Measurements from ENCODE around the gene FOXB1.

FOXB1 gene

DNA sequence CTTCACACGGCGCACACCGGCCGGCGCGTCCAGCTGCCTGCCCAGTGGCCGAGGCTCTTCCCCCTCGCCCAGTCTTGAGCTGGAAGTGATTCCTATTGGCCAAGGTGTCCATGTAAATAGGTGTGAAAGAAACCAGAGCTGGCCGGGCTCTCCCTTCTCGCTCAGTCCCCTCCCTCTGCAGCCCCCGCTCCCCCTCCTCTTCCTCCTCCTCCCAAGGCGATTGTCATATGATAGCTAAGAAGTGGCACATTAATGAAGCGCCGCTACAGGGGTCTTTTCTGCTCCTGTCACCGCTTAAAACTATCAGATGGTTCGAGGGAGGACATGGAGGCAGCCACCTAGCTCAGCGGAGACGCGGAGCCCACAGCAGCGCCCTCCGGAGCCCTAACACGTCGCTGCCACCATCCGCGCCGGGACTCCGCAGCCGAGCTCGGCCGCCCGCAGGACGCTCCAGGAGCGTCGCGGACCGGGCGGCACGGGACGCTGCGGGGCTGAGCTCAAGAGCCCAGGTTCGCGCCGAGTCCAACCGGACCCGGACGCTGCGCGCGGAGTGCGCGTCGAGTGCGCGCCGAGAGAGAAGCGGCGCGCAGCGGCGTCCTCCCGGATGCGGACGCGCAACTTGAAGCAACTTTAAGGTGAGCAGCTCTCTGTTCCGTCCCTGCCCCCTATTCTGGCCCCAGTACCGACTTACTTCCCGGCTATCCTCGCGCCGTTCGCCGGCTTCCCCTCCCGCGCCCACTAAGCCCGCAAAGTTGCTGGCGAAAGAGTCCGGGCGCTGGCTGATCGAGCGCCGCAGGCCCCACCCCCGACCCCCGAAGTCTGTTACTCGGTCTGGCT is at the start of gene FOXB1:
TSS of gene FOXB1 (plus strand) at position 303 of the 837 bp plus-strand sequence. CDS start 653 bp downstream, outside the sequence.
- DNase-seq (ENCODE audit: low read depth, low spot score) = no peak

DNA sequence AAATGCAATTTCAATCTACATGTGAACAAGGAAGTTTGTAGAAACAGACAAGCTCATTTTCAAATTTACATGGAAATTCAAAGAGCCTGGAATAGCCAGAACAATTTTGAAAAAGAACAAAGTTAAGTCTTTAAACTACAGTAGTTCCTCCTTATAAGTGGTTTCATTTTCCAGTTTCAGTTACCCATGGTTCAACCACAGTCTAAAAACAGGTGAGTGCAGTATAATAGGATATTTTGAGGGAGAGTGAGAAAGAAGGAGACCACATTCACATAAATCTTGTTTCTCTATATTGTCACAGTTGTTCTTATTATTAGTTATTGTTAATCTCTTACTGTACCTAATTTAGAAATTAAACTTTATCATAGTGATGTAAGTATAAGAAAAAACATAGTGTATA is 45.8 kb upstream of the FOXB1 start:
- DNase-seq (ENCODE audit: low read depth, low spot score) = no peak

DNA sequence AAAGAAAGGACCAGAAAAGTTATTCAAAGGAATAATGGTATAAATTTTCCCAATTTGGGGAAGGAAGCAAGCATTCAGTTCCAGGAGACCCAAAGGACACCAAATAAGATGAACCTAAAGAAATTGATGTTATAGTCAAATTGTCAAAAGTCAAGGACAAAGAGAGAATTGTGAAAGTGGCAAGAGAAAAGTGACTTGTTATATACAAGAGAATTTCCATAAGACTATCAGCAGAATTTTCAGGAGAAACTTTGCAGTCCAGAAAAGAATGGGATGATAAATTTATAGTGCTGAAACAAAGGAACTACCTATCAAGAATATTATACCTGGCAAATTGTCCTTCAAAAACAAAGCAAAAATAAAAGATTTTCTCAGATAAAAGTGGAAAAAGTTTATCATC is 43.8 kb upstream of the FOXB1 start:
- no peak for DNase-seq (ENCODE audit: low read depth, low spot score)

DNA sequence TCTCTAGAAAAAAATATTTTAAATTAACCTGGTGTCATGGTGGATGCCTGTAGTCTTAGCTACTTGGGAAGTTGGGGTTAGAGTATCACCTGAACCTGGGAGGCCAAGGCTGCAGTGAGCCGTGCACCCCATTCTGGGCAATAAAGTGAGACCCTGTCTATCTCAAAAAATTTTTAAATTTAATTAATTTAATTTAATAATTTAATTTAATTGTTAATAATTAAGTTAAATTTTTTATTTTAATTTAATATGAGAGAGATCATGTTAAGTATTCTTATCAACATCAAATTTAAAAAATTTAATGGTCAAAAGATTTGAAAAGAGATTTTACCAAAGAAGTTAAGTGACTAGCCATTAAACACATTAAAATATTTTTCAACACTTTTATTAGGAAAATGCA is 40.8 kb upstream of the FOXB1 start:
- no peak for DNase-seq (ENCODE audit: low read depth, low spot score)

DNA sequence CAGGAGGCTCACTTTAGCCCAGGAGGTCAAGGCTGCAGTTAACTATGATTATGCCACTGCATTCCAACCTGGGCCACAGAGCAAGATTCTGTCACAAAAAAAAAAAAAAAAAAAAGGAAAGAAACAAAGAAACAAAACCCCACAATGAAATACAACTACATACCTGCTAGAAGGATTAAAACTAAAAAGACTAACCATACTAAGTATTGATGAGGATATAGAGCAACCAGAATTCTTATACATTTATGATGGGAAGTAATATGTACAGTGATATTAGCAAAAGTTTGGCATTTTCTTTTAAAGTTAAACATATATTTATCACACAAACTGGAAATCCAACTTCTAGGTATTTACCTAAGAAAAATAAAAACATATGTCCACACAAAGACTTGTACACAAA is 40.2 kb upstream of the FOXB1 start:
- DNase-seq (ENCODE audit: low read depth, low spot score) = no peak

DNA sequence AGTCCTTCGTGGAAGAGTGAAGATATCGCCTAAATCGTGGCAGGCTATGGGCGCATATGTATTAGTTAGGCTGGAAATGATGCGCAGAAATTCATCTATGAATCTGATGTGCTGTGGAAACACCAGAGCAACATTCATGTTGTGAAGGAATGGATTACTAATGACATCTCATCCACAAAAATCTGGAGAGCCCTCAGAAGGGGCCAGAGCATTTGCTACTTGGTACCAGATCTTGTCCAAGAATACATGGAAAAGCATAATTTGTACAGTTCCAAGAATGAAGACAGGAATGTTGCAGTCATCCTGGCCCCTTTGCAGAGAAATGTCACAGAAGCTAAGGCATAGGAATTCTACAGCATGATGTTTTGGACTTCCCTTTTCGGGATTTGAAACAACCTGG is 38.4 kb upstream of the FOXB1 start:
- DNase-seq (ENCODE audit: low read depth, low spot score) = no peak

DNA sequence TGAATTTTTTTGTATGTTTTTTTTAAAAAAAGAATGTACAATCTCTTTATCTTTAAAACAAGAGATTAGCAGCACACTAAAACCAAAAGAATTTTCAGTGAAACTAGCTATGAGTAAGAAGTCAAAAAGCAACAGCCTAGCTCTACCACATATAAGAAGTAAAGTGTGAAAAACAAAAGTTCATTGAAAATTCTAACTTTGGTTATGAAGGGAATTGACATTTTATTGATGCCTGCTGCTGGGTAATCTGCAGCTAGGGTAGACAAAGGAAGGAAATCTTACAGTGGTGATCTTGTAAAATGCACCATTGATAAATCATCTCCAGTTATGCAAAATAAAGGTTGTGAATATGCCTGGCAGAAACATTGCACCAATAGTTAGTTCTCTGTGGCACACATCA is 37.8 kb upstream of the FOXB1 start:
- no peak for DNase-seq (ENCODE audit: low read depth, low spot score)

DNA sequence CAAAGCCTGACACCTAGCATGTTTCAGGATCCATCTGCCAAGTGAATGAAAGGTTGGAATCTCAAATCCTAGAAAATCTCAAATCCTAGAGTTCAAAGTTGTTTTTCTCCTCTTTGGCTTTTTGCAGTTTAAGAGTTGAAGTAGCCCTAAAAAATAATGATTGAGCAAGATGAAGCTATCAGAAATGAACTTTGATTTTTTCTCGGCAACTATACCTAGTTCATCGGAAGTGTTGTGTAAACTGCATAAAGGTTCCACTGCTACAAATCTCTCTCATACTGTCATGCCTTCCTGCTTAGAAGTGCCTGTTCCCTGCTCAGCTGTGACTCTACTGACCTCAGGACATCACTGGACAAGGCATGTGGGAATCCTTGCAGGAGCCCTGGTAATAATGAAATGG is 35.8 kb upstream of the FOXB1 start:
- no peak for DNase-seq (ENCODE audit: low read depth, low spot score)

DNA sequence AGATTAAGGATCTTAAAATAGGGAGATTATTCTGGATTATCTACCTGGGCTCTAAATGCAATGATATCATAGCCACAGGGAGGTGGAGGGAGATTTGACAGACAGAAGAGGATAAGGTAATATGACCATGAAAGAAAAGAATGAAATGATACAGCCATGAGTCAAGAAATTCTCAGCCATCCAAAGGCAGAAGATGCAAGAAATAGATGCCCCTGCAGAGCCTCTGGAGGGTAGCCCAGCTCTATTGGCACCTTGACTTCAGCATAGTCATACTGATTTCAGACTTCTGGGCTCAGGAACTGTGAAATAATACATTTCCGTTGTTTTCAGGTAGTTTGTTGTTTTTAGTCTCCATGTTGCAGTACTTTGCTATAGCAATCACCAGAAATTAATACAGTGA is 31.9 kb upstream of the FOXB1 start:
- no peak for DNase-seq (ENCODE audit: low read depth, low spot score)

DNA sequence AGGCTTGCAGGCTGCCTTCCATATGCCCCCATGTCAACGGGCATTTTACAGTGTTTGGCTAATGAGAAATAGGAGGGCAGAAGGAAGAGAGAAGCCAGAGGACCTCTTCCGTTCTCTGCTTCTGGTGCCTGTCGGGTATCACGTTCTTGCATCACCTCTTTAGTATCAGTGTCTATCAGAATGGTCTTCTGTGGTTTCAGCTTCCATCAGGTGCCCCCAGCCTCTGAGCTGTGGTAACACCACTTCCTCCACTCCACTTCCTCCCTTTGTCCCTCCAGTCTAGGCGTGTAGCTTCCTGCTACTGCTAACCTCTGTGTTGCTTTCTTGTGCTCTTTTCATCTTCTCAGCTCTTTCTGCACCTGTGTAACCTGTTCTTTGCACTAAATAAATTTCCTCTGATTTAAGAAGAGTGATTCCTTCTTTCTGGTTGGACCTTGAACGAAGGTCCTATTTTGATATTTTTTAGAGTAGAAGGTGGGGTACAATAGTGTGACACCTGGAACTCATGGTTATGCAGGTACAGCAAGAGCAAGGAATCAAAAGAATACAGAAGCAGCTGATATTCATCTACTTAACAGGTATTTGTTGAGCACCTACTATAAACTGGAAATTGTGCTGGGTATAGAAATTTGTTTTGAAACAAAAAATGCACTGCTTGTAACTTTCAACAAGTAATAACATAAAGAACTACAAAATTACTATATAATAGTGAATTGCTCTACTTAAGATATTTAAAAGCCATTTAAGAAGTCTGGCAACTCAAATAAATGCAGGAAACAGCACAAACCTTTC is 27.4 kb upstream of the FOXB1 start:
- DNase-seq (ENCODE audit: low read depth, low spot score) = no peak

DNA sequence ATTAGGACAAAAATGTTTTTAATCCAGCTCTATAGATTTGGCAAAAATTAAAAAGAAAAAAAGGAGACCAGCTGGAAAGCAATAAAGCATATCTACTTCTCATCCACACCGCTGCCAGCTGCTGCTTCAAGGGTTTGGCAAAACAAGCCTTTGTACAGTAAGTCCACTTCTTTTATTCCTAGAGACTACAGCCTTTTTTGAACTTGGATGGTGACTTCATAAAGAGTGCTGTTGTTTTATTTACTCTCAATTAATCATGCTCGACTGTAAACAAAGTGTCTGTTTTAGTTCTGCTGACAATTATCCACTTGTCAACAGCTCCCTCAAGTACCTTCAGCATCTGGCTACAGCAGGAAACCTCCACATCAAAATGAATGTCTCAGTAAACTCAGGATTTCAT is 12.3 kb upstream of the FOXB1 start:
- DNase-seq (ENCODE audit: low read depth, low spot score) = no peak

DNA sequence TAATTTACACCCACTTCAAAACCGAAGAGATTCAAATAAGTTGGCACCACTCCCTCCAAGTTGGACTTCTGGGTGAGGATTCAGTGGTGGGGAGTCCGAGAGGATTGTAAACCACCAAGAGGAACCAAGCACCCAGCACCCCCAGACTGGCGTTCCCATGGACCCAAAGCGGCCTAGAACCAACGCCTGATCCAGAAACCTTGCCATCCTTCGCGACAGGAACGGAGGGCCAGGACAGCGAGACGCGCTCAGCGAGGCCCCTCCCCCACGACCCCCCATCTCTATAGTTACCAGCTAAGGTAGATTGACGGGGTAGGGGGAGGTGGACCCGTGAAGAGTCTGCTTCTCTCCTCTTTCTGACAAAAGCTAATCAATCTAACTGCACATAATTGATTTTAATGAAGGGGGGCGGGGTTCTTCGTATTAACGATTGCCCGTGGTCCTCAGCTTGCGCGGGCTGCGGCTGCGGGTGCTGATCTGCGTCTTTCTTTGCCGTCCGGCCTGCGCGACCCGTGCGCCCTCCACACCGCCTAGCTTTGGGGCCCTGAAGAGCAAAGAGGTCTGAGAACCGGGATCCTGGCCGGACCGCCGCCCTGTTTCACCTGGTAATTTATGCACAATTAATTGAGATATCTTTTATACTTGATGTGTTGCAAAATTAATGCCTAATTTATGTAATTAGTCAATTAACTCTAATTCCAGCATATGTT is 10.9 kb upstream of the FOXB1 start:
- no peak for DNase-seq (ENCODE audit: low read depth, low spot score)

DNA sequence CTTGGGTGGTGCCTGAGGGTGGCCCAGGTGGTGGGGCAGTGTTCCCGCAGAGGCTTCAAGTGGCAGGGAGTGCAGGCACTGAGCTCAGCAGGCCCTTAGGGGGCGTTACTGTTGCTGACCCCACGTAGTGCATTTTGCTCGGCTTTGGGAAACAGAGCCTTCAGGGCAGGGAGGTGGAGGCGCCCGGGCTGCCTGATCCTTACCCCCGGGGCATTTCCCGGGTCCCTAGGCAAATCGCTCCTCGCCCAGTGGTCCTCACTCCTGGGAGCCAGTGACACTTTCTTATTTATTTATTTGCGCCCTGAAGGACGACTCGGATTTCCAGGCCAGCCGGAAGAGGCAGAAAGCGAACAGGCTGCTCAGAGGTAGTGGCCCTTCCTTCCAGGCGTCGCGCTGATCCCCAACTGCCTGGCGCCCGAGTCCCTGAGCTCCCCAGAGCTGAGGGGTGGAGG is 10.1 kb upstream of the FOXB1 start:
- DNase-seq (ENCODE audit: low read depth, low spot score) = no peak

DNA sequence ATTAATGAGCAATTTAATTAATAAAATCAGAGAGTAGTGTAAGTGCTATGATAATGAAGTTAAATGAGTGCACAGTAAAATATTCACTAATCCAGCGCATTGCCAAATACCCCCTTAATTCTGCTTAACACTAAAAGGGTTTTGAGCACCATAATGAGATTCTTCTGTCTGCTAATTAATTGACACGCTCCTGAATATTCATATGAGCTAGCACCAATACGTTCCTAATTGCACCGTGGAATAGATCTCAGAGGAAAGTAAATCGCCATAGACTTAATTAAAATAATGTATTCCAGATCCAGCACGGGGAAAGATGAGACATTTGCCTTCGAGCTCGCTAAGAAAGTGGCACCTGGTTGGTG is 9.6 kb upstream of the FOXB1 start:
- no peak for DNase-seq (ENCODE audit: low read depth, low spot score)

DNA sequence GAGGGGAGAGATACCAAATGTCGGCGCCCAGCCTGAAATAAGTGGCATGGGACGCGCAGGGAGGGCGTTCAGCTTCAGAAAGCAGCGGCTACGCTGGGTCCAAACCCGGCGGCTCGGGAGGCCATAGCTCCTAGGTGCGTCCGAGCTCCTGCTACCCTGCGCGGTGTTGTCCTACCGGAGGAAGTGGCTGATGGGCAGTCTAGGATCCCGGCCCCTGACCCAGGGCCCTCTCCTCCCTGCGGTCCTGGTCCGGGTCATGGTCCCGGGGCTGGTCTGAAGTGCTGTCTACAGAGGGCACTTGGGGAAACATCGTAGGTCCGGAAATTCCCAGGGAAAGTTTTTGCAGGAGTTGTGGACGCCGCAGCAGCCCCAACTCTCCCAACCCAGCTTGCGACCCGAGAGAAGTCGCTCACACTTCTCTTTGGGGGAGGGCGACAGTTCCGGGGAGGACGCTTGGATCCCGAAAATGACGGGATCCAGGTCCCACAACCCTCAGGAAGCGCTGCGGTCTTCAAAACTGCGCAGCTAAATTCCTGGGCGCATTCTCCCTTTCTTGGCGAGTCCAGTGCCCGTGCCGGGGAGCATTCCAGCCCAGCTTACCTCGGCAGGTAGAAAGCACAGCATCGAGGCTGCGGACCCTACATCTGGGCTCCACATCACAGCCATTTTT is 9.1 kb upstream of the FOXB1 start:
- no peak for DNase-seq (ENCODE audit: low read depth, low spot score)

DNA sequence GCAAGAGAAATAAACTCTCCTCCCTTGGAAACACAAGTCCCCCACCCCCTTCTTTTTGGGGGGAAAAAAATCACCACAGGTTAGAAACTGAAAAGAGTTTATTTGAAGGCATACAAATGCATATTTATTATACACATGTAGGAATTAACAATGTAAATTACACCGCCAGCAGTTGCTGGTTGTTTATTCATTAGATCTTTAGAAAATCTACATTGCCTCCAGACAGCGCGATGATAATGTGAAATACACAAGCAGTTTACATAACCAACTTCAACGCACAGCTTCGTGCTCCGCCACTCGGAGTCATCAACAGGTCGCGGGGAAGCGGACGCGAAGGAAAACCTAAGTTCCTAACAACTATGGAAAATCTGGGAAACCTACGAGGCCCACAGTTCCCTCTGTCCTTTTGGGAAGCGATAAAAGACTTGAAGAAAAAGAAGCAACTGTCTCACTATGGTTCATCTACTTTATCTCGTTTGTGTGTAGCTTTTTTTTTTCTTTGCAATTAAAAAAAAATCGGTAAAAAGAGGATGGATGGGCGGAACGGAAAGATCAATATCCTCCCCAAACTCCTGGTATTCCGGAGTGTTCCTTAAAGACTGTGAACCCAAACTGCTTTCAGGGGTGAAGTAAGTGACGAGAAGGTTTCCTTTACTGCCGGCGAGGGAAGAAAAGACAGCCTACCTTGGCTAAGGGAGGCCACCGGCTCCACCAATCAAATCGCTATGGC is 8.4 kb upstream of the FOXB1 start:
- DNase-seq (ENCODE audit: low read depth, low spot score) = no peak

DNA sequence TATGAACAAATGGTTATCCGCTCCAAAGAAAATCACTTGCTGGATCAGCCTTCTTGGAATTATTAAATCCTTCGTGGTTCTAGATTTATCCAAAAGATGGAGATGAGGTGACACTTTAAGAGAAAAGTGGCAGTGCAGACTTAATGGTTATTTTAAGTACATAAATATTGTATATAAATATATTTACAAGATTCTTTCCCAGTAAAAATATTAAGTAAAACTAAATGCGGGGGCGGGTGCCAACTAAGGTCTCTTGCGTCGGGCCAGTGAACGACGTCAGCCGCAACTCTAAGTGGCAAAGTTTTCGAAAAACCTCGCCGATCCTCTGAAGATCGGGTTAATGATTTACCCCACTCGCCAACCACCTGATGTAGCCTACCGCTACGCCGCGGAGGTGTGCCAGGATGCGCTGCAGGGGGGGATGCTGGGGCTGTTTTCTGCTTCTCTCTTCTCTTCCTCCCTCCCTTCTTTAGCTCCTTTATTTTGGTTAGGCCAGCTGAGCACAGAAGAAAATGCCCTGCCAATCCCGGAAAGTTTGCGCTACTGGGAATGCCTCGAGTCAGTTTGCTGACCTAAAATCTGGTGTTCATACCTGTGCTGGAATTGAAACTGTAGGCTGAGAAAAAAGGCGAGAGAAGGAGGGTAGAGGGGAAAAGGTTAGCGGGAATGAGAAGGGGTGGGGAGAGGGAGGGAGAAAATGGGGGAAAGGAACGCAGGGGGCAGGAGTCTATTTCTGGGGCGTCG is 7.6 kb upstream of the FOXB1 start:
- DNase-seq (ENCODE audit: low read depth, low spot score) = no peak

DNA sequence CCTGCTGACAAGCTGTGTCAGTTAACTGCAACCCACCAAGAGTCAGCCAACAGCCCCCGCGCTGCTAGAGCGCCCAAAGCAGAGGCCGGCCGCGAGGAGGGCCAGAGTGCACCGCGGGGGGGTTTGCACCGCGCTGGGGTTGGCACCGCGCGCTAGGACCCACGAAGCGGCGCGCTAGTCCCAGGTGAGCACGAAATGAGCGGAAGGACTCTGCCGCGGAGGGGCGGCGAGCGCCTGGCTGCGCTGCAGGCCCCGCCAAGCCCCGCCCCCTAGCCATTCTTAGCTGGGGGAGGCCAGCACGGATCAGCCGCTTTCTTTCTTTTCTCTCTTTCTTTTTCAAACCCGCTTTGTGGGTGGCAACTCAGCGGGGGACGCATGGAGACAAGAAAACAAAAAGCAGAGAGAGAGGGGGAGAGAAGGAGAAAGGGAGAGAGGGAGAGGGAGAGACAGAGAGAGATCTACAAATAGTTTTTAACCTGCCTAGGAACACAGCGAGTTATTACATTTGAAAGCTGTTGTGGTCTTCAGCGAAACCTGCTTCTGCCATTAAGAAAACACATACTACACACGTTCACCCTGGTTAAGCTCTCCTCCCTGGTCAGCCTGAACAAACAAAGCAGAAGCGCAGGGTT is 6.9 kb upstream of the FOXB1 start:
- no peak for DNase-seq (ENCODE audit: low read depth, low spot score)

DNA sequence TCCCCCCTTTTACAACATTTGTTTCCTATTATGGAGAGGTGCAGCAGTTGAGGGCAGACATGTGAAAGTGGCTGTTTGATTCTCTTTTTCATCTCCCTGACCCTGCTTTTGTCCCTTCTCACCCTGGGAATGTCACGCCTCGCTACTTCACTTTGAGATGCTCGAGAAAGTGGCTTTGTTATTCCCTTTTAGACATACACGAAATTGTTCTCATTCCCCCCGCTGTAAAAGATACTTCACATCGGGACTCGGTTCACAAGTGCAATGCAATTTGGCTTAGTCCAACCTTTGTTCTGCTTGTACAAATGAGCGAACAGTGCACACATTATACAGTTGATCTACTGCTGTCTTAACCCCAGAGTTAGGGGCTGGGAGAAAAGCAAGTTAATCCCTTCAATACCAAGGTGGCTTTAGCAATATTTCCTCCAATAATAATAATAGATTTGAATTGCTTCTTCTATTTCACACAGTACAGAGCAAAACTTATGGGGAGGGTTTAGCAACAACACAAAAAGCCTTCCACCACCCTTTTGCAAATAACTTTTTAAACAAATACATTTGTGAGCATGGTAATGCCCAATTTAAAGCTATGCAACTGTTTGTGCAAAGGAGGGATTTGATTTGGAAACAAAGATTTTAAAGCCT is 5.7 kb upstream of the FOXB1 start:
- no peak for DNase-seq (ENCODE audit: low read depth, low spot score)

Measured in iPS DF 19.7 (cell line).